Fibroblast of the aortic adventitia (primary cell): Measurements from ENCODE around the gene FGFR3. TPM values are rescaled to one million over a fixed set of nuclear protein-coding genes. Genes with fewer than 3 reads are reported as not detected.

Experiments used
- DNase-seq: peaks from one replicate; pipeline ENCODE4 v3.0.0-alpha.2; 2010; ENCODE audit warnings: low read depth
- H3K4me3 ChIP-seq: 2 replicates; pipeline ENCODE4 v1.5.1; 2011; ENCODE audit warnings: low read depth, mild to moderate bottlenecking, control low read depth, low read length, moderate library complexity
- total RNA-seq: library from RNA; depleted of rRNA; stranded (reverse); fragments of >200 nt; gene quantifications from 2 replicates; pipeline ENCODE4 v1.2.3, GENCODE V29; 2012; ENCODE audit warnings: low replicate concordance
- TF ChIP-seq, protein P1 (sequence below): IDR thresholded peaks from 2 replicates; pipeline ENCODE4 v1.5.1; 2011; ENCODE audit warnings: mild to moderate bottlenecking, low read length, control low read depth, inconsistent platforms; ENCODE audit not compliant: insufficient read depth

The FGFR3 gene
- total RNA-seq, 1 donor = 0.45 TPM

GRCh38 chr4:1775731-1776500 is 17.2 kb upstream of the FGFR3 start:
- TF ChIP-seq, protein P1, sequence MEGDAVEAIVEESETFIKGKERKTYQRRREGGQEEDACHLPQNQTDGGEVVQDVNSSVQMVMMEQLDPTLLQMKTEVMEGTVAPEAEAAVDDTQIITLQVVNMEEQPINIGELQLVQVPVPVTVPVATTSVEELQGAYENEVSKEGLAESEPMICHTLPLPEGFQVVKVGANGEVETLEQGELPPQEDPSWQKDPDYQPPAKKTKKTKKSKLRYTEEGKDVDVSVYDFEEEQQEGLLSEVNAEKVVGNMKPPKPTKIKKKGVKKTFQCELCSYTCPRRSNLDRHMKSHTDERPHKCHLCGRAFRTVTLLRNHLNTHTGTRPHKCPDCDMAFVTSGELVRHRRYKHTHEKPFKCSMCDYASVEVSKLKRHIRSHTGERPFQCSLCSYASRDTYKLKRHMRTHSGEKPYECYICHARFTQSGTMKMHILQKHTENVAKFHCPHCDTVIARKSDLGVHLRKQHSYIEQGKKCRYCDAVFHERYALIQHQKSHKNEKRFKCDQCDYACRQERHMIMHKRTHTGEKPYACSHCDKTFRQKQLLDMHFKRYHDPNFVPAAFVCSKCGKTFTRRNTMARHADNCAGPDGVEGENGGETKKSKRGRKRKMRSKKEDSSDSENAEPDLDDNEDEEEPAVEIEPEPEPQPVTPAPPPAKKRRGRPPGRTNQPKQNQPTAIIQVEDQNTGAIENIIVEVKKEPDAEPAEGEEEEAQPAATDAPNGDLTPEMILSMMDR = no peak
- DNase-seq = no peak
- no peak overlapping the region for H3K4me3 ChIP-seq

- TF ChIP-seq, protein P1 = no peak
- no peak overlapping the region for H3K4me3 ChIP-seq
- no peak for DNase-seq
Observed at GRCh38 chr4:1776521-1777161, 16.5 kb upstream of the FGFR3 start.

DNA sequence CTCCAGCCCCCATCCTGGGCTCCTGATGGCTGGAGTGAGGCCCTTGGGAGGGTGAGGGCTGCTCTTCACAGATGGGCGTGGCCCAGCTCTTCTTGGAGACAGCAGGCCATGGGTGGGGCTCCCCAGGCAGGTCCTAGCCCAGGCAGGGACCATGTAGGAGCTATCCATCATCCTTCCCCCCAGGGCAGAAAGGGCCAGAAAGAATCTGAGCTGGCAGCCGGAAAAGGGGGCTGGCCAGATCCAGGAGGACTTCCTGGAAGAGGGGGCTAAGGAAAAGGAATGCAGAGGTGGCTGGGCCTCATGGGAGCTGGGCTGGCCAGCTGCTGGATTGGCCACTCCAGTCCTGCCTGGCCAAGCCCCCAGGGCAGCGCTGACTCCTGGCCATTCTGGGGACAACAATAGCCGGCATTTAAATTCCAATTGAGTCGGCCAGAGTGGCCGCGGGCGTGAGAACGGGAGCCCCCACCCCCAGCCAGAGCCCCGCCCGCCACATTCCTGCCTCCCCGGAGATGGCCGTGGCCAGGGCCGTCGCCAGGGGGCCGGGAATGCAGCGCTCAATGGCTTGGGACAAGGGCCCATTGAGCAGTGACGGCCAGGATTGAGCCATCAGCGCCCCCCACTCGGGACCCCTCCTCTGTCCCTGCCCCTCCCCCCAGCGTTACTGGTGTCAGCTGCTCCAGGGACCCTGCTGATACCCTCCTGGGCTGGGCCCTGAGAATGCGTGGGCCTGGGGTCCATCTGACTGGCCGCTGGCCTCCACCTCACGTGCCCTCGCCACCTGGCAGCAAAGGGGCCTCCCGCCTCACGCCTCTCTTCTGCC is 15.1 kb upstream of the FGFR3 start:
- TF ChIP-seq, protein P1 = no peak
- DNase-seq = peak; percentile 21

DNA sequence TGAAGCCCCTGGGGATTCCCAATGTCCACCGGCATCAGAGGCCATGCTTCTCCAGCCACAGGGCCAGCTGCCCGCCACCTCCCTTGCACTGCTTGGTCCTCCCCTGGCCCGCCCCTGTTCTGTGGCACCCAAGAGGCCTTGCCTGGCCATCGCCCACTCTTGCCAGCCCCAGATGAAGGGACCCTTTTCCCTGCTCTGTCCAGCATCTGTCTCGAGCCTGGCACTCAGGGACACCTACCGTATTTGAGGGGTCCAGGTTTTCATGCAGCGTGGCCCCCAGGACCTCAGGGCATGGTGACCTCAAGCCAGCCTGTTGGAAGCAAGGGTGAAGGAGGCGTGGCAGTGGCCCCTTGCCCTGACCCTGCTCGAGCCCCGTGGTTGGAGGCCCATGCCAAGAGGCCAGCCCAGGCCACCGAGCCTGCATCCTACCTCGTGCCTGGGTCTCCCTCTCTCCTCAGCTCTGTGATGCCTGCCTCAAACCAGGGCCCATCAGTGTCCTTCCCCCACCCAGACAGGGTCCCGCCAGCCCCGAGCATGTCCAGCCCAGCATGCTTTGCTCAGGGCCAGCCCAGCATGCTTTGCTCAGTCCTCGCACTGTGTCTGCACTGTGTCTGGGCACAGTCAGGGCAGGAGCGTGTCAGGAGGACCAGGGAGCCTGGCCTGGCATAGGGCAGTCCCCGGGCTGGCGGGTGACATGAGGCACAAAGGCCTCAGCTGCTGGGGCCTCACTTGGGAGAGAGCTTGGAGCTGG is 14.3 kb upstream of the FGFR3 start:
- TF ChIP-seq, protein P1 = no peak
- no peak overlapping the region for H3K4me3 ChIP-seq
- no peak for DNase-seq

More for the DNA sequence above, 15.1 kb upstream of the FGFR3 start:
- H3K4me3 ChIP-seq = no peak overlapping the region

DNA sequence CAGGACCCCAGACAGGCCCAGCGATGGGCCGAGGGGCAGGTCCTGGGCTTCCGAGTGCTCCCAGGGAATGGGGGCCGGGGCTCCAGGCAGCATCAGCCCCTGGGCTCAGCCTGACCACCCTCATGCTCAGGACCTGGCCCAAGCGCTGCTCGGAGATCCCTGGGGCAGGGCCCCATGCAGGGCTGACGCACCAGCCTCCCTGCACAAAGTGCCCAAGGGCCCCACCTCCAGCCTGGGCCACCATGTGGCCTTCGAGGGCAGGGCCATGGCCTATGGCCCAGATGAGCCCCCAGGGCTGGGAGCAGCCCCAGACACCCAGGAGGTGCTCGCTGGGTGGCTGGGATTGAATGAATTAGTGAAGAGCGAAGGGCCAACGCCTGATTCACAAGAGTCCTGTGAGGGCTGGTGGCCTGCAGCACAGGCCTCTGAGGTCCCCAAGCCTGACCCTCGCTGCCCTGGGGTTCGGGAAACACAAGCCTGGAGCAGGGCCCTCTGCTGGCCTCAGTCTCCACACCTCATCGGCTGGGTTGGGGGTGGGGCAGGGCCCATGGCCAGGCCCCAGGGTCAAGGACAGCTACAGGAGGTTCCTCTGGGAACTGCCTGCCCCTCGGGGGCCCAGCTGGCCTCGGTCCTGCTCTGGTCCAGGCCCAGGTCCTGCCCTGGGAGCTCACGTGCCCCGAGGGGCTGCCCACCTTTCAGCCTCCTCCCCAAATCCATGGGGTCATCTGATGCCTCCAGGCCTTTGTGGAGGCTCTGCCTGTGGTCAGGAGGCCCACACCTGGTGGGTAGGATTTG is 13.3 kb upstream of the FGFR3 start:
- DNase-seq = no peak
- TF ChIP-seq, protein P1 = no peak
- no peak overlapping the region for H3K4me3 ChIP-seq

DNA sequence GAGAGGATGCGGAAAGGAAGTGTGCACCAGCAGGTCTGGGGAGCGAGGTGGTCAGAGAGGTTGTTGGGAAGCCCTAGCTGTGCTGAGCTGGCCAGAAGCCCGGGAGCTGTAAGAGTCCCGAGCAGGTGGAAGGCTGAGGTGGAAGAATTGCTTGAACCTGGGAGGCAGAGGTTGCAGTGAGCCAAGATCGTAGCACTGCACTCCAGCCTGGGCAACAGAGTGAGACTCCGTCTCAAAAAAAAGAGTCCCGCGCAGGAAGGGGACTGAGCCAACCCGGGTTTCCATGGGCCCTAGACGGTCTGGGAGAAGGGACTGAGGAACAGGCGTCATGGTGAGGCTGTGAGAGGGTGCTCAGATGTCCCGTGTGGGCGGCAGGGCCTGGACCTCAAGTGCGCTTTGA is 12.7 kb upstream of the FGFR3 start:
- no peak for DNase-seq
- TF ChIP-seq, protein P1 = no peak
- H3K4me3 ChIP-seq = no peak overlapping the region
